Measurements from ENCODE around the gene DNAH14.
"Not testable (repeated sequence)": the region's sequence is repeated elsewhere in the genome, so short reads cannot be mapped to it uniquely, and the experiment has no call there.

DNAH14 gene

DNA sequence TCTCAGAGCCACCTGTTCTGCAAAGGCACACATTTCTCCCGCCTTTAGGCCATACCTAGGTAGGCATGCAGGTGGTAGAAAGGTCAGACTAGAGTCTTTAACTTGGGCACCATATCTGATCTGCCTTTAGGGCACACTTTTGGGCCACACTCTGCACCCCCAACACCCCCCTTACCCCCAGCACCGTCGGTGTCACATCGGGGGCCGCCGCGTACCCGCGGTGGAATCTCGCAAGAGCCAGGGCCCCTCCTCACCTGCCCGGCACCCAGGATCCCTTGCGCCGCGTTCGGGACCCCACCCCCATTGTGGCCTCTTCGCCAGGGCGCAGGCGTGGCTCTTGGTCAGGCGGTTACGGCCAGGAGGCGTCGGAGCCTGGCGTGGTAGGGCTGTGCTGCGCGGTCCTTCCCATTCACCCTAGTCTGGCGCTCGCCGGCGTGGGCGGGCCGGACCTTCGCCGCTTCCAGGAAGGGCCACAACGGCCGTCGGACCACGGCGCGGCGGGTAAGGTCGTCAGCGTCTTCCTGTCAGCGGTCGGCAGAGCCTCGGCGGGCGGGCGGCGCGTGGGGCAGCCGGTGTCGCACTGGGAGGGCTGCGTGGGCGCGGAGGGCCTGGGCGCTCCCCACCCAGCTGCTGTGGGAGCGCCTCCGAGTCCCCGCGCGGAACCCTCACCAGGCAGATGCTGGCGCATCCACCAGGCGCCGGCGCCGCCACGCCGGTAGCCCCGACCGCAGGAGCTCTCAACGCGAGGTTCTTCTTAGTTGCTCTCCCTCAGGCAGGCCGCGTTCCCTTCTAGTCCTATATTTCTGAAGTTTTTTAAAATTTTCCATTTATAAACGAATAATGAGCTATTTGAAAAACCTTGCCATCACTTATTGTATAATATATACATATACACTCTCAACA, at the start of gene DNAH14:
TSS of gene DNAH14 (plus strand) at position 341 of the 903 bp plus-strand sequence. CDS start 23,028 bp downstream, outside the sequence.
- no peak for DNase-seq (ENCODE audit: low read depth in 2 of 2)

DNA sequence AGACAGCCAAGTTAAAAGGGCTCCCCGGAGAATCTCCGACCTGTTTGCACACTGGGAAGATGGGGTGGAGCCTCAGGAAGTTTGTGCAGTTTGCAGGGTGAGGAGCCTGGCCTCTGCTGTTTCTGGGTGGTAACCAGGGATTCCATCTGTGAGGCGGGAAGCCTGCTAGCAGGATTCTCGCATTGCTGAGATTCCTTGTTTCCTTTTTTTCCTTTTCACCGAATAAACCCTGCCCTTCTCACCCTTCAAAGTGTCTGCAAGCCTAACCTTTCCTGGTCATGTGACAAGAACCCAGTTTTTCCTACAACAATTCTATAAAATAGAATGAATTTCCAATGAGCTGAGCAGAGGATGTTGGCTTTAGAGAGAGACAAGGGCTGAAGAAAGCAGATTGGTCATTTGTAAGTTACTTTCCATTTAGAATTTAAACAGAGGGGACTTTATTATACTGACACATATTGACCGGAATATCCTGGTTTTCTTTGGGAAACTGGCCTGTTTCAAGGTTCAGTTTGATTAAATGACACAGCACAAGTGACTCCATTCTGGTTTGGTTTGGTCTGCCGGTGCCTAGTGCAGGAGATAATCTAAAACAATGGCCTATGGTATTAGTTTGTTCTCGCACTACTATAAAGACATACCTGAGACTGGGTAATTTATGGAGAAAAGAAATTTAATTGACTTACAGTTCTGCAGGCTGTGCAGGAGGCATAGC, 48.7 kb upstream of the DNAH14 start:
- DNase-seq (ENCODE audit: low read depth in 2 of 2): no peak

DNA sequence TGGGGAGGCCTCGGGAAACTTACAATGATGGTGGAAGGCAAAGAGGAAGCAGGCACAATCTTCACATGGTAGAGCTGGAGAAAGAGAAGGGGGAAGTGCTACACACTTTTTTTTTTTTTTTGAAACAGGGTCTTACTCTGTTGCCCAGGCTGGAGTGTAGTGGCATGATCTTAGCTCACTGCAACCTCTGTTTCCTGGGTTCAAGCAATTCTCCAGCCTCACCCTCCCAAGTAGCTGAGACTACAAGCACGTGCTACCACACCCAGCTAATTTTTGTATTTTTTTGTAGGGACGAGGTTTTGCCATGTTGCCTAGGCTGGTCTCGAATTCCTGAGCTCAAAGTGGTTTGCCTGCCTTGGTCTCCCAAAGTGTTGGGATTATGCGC, 48.2 kb upstream of the DNAH14 start:
- not testable (repeated sequence) for DNase-seq (ENCODE audit: low read depth in 2 of 2)

DNA sequence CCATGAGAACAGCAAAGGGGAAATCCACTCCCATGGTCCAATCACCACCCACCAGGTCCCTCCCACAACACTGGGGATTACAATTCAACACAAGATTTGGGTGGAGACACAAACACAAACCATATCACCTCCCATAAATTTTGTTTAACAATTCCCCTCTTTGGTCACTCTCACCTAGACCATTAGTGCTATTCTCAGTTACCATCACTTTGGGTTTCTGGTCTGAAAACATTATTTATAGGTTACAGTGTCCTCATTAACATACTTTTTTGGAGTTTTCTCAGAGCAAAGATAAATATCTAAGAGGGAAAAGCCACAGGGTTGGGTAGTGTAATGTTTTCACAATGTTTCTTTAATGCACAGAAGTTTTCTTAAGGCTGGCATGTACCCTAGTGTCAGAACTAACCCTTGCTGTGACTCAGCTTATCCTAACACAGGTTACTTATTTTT, 47.7 kb upstream of the DNAH14 start:
- DNase-seq (ENCODE audit: low read depth in 2 of 2): no peak

DNA sequence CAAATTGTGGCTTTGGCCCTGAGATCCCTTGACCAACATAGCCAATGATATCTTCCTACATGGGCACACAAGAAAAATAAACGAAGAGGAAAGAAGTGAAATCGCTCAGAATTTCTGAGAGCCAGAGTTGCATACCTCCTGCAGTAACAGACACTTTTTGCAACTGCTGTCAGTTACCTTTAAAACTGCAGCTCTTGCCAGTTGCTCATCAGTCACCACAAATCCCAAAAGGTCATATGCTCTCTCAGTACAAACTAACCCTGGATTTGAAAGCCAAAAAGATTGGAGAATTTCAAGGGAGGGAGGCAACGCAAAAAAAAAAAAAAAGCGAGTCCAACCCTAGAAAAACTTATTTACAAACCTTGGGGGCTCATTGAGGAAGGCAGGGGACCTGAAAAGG, 47.2 kb upstream of the DNAH14 start:
- DNase-seq (ENCODE audit: low read depth in 2 of 2): no peak

DNA sequence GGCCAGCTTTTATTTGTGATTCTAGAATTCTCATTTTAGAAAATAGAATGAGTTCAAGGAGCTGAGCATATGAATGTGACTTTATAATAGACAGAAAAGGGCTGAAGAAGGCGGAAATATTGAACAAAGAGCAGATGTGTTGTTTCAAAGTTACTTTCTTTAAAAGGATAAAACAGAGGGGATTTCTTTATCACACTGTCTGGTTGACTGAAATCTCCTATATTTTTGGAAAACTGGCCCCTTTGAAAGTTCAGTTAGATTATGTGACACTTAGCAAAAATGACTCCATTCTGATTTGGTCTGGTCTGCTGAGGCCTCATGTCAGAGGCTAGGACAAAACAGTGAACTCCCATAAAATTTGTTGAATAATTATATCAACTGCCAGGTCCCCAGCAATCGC, 46.4 kb upstream of the DNAH14 start:
- no peak for DNase-seq (ENCODE audit: low read depth in 2 of 2)

DNA sequence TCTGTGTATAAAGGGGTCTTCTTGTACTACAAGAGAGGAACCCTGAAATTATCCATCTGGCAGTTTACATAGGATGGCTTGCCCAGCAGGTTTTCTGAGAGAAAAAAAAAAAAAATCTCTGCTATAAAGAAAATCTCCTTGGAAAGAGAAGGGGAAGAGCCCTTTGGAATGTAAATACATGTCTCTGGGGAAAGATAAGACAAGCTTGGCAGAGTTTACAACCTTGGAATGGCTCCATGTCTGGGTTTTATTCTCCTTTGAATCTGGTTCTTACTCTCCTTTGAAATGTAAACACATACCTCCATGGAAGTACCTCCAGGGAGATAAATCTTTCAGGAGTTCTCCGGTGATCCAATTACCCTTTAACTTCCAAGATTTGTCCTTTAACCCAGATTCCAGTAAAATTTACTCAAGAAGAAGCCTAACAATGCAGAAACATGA, 45.1 kb upstream of the DNAH14 start:
- no peak for DNase-seq (ENCODE audit: low read depth in 2 of 2)

DNA sequence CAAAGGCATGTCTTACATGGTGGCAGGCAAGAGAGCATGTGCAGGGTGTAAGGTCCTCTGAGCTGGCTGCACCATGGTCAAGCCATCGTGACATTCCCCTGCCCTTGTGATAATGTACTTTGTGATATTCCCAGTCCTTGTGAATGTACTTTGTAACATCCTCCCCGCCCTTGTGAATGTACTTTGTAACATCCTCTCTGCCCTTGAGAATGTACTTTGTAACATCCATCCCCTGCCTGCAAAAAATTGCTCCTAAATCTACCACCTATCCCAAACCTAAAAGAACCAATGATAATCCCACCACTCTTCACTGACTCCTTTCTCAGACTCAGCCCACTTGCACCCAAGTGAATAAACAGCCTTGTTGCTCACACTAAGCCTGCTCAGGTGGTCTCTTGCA, 44.1 kb upstream of the DNAH14 start:
- DNase-seq (ENCODE audit: low read depth in 2 of 2): not testable (repeated sequence)

DNA sequence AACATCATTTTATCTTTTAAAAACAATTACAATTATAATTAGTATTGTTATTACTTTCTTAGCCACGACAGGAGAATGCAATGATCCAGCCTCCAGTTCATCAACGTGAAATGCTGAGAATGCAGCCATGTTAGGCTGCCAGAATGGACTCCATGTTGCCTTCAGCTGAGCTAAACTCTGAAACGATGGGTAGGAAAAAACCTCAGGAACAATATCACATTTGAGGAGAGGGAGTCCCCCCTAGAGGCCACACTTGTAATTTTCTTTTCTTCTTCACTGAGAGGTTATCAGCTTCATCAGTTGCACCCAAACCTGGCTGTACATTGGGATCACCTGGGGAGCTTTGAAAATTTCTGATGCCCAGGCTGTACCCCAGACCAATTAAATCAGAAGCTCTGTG, 34.6 kb upstream of the DNAH14 start:
- DNase-seq (ENCODE audit: low read depth in 2 of 2): no peak

DNA sequence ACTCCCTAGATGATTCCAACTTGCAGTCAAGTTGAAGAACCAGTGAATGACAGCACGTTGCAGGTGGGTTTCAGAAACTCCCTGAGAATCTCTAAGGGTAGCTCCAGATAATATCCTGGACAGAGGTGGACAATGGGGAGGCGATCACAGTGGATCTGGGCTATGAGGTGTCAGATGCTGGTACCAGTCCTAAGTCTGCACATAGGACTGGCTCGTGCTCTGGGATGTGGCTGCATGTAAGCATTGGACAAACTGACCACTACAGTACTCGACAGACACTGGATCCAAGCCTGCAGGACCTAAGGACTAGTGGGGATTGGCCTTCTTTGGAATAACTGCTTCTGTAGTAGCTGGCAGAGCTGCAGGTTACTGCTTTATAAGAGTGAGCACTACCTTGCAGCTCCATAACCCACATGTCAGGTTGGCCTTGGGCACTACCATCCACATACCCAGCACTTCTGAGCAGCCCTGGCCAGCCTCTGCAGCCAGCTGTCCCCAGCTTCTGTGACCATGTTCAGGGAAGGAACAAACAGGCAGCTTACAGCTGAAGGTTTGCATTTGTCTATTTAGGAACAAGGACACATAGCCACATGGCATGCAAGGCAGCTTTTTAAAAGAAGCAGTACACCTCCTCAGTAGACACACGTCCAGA, 33.2 kb upstream of the DNAH14 start:
- DNase-seq (ENCODE audit: low read depth in 2 of 2): no peak

DNA sequence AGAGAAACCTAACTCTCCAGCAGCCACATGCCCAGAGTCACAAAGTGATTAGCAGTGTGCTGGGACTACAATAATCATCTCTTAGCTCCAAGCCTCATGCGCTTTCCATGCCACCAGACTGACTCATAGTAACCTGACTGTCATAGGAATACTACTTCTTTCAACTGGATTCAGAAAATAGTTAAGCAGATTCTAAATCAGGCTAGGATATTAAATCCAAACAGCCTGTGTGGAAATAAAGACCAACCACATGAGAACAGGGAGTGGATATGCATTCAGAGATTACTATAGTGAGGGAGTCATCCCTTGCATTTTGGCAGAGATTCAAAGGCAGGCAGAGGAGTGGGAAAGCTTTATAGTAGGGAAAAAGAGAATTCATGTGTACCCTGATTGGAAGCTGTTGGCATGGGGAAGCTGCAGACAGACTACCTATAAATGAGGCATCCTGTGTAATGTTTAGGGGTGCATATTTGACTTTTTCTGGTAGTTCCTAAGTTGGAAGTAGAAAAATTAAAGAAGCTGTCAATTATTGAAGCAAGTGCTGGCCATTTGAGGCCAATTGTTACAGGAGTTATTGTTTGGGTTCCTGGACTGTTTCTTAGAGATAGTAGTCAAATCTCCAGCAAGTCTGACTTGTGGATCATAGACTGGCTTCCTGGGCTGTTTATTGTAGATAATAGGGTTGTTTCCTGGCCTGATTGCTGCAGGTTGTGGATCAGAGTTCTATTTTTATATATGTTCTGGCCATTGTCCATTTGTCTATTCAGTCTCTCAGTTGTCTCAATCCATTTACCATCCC, 31.7 kb upstream of the DNAH14 start:
- DNase-seq (ENCODE audit: low read depth in 2 of 2): no peak

DNA sequence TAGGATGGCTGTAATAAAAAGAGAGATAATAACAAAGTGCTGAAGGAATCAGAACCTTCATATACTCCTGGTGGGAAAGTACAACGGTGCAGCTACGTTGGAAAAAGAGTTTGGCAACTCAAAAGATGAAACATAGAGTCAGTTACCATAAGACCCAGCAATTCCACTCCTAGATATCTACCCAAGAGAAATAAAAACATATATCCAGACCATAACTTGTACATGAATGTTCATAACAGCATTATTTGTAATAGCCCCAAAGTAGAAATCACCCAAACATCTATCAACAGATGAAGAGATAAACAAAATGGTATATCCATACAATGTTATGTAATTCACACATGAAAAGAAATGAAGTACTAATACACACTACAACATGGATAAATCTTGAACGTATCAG, 30.5 kb upstream of the DNAH14 start:
- DNase-seq (ENCODE audit: low read depth in 2 of 2): no peak

DNA sequence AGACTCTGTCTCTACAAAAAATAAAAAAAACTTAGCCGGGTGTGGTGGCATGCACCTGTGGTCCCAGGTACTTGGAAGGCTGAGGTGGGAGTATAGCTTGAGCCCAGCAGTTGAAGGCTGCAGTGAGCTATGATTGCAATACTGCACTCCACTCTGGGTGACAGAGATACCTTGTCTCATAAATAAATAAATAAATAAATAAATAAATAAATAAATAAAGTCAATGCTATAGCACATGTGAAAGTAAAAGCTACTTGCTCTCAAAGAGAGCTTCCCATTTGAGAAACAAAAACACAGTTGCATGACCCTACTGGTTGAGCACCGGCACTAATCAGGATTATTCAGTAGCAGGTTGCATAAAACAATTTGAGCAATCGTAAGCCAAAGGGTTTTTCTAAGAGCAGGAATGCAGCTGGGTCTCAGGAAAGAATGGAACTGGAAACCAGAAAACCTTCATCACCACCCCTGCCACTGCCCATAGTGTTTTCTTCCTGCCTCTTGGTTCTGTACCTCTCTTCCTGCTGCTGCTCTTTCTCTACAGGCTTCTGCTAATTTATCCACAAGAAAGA, 29.3 kb upstream of the DNAH14 start:
- DNase-seq (ENCODE audit: low read depth in 2 of 2): no peak

DNA sequence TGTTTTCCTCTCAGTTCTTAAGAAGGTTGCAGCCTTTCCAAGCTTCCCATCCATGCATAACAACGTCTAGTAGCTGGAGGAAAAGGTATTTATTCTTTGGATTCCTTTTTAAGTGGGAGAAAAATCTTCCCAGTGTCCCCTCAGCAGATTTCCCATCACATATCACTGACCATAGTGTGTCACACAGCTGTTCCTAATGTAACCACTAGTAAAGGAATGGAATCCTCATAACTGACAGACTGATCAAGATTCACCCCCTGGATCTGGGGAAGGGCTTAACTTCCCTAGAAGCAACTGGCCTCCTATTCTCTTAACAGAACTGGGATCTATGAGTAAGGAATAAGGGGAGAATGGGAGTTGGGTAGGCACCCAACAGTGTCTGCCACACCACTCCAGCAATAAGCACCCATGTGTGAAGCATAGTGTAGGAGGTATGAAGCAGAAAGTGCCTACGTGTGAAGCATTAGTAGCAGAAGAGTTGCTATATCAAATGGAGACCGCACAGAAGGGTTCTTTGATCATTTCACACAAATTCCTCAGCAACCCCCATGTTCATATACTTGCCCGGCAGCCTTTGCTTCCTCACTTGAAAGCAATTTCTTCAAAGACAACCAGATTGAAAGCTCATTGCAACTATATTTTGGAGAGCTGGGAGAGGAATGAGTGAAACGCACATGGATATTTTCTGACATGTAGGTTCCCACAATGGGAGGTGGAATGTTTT, 28.2 kb upstream of the DNAH14 start:
- DNase-seq (ENCODE audit: low read depth in 2 of 2): no peak

DNA sequence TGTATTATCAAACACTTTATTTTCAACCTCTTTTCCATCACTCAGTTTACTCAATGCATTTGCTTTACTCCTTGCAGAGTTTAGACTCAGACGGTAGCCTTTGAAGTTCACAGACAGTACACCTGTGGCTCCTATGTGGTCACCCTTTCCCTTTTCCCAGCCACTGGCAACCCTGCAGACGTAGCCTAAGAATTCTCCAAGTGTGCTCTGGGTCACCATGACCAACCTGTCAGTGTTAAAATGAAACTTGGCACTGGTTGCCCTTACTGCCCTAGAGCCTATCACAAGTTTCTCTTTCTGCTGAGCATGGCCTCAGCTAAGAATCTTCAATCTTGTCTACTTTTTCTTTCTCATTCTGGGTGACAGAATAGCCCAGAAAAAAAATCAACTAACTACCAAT, 25.5 kb upstream of the DNAH14 start:
- DNase-seq (ENCODE audit: low read depth in 2 of 2): no peak

DNA sequence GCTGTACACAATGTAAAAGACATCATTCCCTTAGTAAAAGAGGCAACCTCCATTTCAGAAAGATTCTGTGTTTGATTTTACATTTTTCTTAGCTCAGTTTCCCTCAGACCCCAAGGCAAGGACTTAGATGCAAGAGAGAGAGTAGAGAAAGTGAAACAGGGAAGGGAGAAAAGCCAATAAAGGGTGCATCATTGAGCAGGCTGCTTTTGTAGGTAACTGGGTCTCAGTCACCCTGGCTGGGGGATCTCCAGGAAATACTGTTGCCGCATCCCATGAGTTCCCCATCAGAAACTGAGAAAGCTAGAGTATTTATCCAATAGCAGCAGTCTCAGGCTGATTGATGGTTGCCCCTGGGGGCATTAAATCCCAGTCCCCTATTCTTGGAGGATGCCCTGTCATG, 23.1 kb upstream of the DNAH14 start:
- no peak for DNase-seq (ENCODE audit: low read depth in 2 of 2)

DNA sequence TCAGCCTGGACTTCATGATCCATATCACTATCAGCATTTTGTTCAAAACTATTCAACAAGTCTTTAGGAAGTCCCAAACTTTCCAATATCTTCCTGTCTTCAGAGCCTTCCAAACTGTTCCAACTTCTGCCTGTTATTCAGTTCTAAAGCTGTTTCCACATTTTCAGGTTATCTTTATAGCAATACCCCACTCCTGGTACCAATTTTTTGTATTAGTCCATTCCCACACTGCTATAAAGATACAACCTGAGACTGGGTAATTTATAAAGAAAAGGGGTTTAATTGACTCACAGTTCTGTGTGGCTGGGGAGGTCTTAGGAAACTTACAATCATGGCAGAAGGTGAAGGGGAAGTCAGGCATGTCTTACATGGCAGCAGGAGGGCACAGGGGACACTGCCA, 18.3 kb upstream of the DNAH14 start:
- DNase-seq (ENCODE audit: low read depth in 2 of 2): no peak

DNA sequence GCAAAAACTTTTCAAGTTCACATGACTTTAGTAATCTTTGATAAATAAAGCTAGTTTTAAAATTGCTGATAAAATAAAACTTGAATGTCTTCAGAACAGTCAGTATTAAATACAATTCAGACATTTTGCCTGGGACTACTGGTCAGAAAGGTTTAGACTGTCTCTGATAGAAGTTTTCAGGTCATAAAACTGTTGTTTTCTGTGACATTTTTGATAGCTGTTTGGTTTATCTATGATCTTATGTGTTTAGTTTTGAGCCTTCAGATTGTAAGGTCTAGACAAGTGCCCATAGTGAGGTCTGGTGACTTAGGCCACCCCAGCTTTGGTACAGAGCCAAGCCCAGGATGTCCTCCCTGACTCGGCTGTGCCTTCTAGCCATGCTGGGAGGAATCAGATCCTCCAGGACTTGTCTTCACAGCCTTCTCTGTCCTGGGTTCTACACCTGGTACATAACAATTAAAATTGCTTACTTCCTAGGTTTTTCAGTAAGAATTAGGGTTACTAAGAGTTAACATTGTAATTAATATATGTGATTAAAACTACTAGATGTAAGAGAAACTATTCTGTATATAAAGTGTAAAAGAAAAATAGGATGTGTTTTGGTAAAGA, 15.1 kb upstream of the DNAH14 start:
- DNase-seq (ENCODE audit: low read depth in 2 of 2): no peak

DNA sequence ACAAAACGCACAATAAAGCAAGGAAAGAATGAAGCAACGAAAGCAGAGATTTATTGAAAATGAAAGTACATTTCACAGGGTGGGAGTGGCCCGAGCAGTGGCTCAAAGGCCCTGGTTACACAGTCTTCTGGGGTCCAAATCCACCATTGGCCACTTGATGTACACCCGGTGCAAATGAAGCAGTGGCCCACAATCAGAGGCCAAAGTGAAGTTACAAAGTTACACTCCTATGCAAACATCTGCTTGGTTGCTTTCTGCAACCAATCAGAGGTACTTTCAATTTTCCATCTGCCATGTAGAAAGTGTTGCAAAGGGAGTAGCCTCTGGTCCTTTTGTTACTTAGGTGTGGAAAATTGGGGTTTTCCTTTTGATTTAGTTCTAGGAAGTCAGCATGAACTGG, 10.0 kb upstream of the DNAH14 start:
- no peak for DNase-seq (ENCODE audit: low read depth in 2 of 2)

DNA sequence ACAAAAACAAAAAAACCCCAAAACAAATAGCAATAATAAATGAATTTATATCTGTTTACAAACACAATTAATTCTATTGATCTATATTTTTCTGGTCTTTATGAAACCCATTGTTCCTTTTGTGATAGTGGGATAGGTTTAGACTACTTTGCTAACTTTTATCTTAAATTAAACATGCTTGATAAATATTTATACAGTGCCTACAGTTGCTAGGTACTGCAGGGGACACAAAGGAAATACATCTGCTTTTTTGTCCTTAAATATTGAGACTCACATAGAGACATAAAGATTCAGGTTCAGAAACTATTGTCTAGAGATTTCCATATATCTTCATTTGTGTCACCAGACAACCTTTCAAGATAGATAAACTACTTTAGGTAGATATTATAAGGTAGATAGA, 8.5 kb upstream of the DNAH14 start:
- no peak for DNase-seq (ENCODE audit: low read depth in 2 of 2)

Data from stimulated activated CD8-positive, alpha-beta memory T cell treated with anti-CD3 and anti-CD28 coated beads, Interleukin-2, amount 100 ng/mL, for 1 hour (primary cell).